NCI-H524 (cell line): ENCODE measurements around the gene SUSD6.

Experiments
- DNase-seq, 2 experiments: peaks; one replicate each; lab custom pipeline; 2025; lab: John Stamatoyannopoulos, UW

Gene SUSD6

GRCh38 chr14:69611172-69612013 lies at the start of gene SUSD6:
Gene SUSD6 (plus strand): TSS chr14:69611596. CDS start chr14:69658593, 46,997 bp downstream.
- DNase-seq: peak; percentile 97

DNA sequence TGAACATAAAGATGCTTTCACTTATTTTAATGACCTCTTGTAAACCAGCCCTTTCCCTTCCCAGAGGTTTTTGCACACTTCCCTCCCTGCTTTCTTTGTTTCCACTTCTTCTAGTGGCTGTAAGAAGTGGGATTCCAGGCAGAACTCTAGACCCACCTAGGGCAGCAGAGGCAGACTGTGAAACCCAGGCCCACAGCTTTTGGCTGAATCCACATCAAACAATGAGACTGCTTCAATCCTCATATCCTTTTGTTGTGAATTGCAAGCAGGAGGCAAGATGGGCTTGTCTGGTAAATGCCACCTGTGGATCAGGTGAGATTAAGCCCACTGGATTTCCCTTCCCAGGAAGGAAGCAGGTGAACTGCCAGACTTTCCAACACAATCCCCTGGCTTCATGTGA lies 49.5 kb upstream of the SUSD6 start:
- no peak for DNase-seq

GRCh38 chr14:69567563-69567962 lies 43.8 kb upstream of the SUSD6 start:
- DNase-seq: no peak

DNA sequence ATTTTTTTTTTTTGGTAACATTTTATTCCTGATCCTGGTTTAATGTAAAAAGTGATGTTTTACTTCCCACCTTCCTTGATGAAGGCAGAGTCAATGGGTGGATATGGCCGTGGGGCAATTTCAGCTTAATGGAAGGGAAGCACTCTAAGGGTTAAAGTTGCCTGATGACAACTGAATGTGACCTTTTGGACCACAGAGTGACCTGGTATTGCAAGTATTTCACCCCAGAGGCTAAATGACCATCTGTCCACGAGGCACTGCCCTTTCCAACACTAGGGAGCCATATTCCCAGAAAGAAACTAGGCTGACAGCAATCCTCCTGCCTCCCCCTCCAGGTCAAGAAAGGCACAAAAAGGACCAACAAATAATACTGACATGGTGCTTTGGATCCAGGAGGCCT lies 41.5 kb upstream of the SUSD6 start:
- DNase-seq: no peak

DNA sequence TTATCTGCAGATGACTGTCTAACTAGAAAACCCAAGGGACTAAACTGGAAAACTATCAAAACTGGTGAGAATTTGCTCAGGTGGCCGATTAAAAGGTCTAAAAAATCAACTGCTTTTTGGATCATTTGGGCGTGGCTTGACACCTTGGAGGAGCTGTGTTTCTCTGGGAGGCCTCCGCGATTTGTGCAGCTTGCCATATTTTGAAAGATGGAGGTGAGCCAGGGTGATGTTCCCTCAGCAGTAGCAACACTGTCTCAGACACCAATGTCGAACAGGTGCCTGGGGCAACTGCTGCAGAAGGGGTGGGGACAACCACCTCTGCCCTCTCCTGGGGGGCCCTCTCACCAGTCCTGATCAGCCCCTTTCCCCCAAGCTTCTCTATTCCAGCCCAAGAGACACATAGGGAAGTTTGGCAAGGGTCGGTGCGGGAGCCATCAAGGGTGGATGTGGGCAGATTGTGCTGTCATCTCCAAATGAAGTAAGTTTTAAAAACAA lies 40.5 kb upstream of the SUSD6 start:
- no peak for DNase-seq

- DNase-seq: no peak
Measured at GRCh38 chr14:69571449-69572029, 39.9 kb upstream of the SUSD6 start.

GRCh38 chr14:69572030-69572840 lies 39.2 kb upstream of the SUSD6 start:
- peak in 1 of 2 experiments; percentile 31 for DNase-seq

DNA sequence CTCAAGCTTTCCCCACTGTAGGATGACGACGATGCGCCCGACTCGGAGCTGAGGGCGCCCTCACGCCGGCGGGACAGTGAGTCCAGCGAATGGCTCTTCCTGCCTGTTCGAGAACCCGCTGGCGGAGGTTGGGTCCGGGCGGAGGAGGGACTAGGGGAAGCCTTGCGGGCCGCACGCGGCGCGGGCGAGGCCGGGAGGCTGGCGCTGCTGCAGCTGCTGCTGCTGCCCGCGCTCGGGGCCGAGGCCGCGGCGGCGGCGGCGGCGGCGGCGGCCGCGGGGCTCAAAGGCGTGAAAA lies 38.6 kb upstream of the SUSD6 start:
- no peak for DNase-seq

- peak; percentile 97 to 98 for DNase-seq
Measured at GRCh38 chr14:69573205-69573830, 38.1 kb upstream of the SUSD6 start.

DNA sequence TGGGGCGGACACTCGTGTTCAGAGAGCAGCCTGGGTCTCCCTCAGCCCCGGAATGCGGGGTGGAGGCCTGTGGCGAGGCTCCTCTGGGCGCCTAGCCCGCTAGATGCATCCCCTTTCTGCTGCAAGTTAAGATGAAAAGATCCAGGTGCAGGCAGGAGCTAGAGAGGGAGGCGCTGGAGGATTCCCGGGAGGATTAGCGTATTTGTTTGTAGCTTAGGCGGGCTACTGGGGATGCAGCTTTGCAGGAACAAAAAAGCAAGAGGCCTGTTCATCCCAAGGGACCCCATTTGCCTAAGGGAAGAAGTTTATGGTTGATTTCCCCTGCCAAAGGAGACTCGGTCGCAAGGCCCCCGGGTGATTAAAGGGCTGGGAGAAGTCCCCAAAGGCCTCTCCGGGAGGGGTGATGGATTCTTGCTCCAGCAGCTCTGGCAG lies 37.5 kb upstream of the SUSD6 start:
- DNase-seq: peak; percentile 97 to 98

- DNase-seq: peak; percentile 90 to 92
Measured at GRCh38 chr14:69574263-69574953, 37.0 kb upstream of the SUSD6 start, which contains the start of gene CCDC177. Gene CCDC177 (minus strand): TSS chr14:69574871. CDS start chr14:69573622, 1,249 bp downstream.

DNA sequence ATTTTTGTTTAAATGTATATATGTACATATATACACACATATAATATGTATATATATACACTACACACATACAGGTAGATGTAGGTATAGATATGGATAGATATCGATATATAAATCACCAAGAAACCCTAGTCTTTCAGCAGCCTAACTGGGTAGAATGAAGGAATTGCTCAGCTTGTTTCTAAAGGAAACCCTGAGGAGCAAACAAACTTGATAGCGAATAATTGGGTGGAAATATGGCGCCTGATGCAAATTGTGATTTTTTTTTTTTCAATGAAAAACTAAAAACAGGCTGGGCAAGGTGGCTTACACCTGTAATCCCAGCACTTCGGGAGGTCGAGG lies 36.5 kb upstream of the SUSD6 start:
- DNase-seq: no peak

GRCh38 chr14:69579476-69579875 lies 31.9 kb upstream of the SUSD6 start:
- no peak for DNase-seq

DNA sequence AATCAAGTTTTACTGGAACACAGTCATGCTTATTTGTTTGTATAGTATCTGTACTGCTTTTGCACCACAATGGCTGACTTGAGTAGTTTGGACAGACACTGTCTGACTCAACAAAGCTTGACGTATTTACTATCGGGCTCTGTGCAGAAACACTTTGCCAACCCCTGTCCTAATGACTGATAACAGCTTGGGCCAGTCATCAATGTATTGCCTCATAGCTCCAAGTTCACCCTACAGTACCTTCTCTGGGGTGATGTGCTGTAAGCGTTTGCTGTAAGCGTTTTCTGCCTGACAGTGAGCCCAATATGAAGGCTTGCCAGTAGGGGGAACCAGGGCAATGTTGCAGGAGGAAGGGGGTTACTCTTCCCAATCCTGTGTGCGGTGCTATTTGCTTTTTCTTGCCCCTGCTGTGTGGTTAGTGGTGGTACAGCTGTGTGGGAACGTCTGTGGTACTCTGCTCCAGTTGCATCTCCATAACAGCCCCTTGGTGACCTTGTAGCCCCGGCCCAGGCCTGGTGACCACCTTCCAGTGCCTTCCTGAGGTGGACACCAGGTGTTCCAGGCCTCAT lies 31.3 kb upstream of the SUSD6 start:
- DNase-seq: peak; percentile 79 to 89

DNA sequence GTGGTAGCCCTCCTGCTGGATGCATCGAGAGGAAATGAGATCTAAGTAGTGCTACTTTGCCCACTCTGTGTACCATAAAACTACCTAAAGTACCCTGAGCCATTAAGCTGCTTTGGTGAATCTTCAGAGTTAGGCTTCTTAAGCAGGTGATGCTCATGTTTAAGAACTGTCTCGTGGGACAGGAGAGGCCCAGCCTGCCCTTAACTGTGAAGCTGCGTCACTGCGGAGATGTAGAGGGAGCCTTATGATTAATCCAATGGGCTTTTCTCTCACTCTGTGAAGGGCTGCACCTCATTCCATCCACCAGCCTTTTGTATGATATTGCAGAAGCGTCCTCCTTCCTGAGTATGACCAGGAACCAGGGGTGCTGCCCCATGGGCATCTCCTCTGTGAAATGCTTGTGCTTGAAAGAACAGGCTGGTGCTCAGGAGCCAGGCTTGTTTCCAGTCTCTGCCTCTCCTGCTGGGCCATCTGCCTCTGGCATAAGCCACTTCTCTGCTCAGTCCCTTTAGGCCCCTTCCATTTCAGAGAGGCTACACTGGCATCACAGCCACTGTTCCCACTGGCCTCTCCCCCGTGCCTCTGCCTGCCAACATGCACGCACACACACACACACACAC lies 30.0 kb upstream of the SUSD6 start:
- DNase-seq: peak; percentile 81 to 94

GRCh38 chr14:69582212-69582611 lies 29.2 kb upstream of the SUSD6 start:
- DNase-seq: no peak

- DNase-seq: no peak
Measured at GRCh38 chr14:69582829-69583228, 28.6 kb upstream of the SUSD6 start.

DNA sequence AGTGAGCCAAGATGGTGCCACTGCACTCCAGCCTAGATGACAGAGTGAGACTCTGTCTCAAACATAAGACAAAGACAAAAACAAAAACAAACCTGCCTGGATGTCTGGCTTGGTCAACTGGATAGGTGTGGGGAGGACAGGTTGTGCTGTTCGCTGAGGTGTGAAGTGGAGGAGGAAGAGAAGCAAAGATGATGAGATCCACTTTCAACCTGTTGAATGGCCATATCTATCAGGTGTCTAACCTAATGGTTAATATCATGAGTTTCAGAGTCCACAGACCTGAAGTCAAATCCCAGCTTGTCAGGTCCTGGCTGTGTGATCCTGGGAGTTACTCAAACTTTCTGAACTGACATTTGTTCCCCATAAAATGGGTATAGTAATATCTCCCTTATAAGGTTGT lies 27.0 kb upstream of the SUSD6 start:
- DNase-seq: no peak

DNA sequence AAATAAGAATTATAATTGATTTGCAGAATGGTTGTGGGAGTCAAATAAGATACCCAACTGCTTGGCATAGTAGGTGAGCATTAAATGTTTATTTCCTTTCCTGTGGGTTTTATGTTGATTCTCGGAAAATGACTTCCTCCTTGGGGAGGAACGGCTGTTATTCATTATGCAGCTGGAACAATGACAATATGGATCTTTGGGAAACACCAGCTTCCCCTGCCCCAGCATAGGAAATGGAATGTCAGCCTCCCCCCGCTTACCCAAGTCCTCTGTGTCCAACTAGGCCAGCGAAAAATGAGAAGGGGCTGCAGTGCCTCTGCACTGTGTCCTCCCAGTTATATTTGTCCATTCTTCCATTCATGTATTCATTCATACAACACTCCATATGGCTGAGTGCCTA lies 25.0 kb upstream of the SUSD6 start:
- no peak for DNase-seq

DNA sequence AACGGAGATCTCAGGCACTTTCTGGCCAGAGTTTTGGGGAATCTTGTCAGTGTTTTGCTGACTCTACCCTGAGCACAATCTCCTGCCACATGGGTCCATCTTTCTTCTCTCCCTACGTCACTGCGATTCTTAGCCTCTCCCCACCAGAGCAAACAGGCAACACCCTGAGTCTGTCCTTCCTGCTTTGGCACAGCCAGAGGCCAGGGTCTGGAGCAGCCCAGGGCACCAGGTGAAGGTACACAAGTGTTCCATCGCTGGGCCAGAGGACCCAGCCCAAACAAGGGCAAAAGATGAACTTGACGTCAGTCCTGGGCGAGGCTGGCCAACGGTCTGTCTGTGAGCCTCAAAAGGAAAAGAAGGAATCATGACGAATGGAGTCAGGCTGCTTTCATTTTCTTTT lies 24.0 kb upstream of the SUSD6 start:
- no peak for DNase-seq

DNA sequence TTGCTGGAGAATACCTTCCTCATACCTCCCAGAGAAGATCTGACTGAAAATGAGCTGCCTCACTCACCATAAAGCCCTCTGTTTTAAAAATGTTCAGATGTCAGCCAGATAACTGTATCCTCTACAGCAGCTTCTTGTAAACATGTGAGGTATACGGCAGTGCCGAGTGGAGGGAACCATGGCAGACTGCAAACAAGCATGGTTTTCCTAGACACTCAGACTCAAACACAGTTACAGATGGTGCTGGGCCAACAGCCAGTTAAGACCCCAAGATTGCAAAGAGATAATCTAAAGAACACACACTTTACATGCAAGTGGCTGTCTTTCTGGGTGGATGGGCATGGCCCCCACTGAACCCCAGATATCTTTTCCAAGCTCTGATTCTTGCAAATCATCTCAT lies 20.1 kb upstream of the SUSD6 start:
- peak; percentile 79 to 92 for DNase-seq
